IPS-15b (cell line): ENCODE data around the gene PRKCA.

ENCODE experiments used
- H3K27me3 ChIP-seq: one replicate; pipeline ENCODE4 v1.6.1; 2013; ENCODE audit warnings: low read length; ENCODE audit not compliant: control insufficient read depth, insufficient read depth
- H3K36me3 ChIP-seq: one replicate; pipeline ENCODE4 v1.6.1; 2013; ENCODE audit warnings: low read length; ENCODE audit not compliant: control insufficient read depth, insufficient read depth
- H3K4me1 ChIP-seq: one replicate; pipeline ENCODE4 v1.6.1; 2013; ENCODE audit warnings: mild to moderate bottlenecking, low read length; ENCODE audit not compliant: control insufficient read depth, insufficient read depth
- H3K4me3 ChIP-seq: one replicate; pipeline ENCODE4 v1.5.1; 2013; ENCODE audit warnings: low read depth, low read length
- H3K9ac ChIP-seq: one replicate; pipeline ENCODE4 v1.6.1; 2013; ENCODE audit warnings: low read depth, mild to moderate bottlenecking, low read length
- H3K9me3 ChIP-seq: one replicate; pipeline ENCODE4 v1.6.1; 2013; ENCODE audit warnings: mild to moderate bottlenecking, low read length; ENCODE audit not compliant: control insufficient read depth, insufficient read depth

PRKCA gene

GRCh38 chr17:66574123-66574522, 271.7 kb downstream of the PRKCA start:
- Histone ChIP-seq H3K27me3 (no peaks in the 10 kb centered on the region), H3K36me3 (no peaks in the 10 kb centered on the region), H3K4me1 (no peaks in the 10 kb centered on the region), H3K9ac (no peak overlapping the region), H3K9me3 (no peaks in the 10 kb centered on the region), H3K4me3 (no peak overlapping the region)

- H3K4me3 ChIP-seq, result no peak overlapping the region
- H3K27me3 ChIP-seq, result no peaks in the 10 kb centered on the region
- H3K4me1 ChIP-seq, result peaks cover 3% of the 10 kb centered on the region
- H3K9ac ChIP-seq, result no peak overlapping the region
- H3K36me3 ChIP-seq, result no peaks in the 10 kb centered on the region
- no peaks in the 10 kb centered on the region for H3K9me3 ChIP-seq
These were observed 274.1 kb downstream of the PRKCA start for GRCh38 chr17:66576473-66576872.

- Histone ChIP-seq H3K36me3 (no peaks in the 10 kb centered on the region), H3K9me3 (no peaks in the 10 kb centered on the region)
These were observed 274.6 kb downstream of the PRKCA start for GRCh38 chr17:66577041-66577440.

GRCh38 chr17:66578781-66579489, 276.5 kb downstream of the PRKCA start:
- Histone ChIP-seq H3K4me3 (no peak overlapping the region), H3K4me1 (peaks cover 3% of the 10 kb centered on the region), H3K27me3 (no peaks in the 10 kb centered on the region), H3K9me3 (no peaks in the 10 kb centered on the region), H3K9ac (no peak overlapping the region), H3K36me3 (no peaks in the 10 kb centered on the region)

More at GRCh38 chr17:66577041-66577440, 274.6 kb downstream of the PRKCA start:
- Histone ChIP-seq H3K9ac (no peak overlapping the region), H3K4me3 (no peak overlapping the region), H3K4me1 (peaks cover 3% of the 10 kb centered on the region), H3K27me3 (no peaks in the 10 kb centered on the region)

GRCh38 chr17:66579556-66579955, 277.1 kb downstream of the PRKCA start:
- Histone ChIP-seq H3K9ac (no peak overlapping the region), H3K4me3 (no peak overlapping the region), H3K9me3 (no peaks in the 10 kb centered on the region), H3K36me3 (no peaks in the 10 kb centered on the region), H3K4me1 (peaks cover 3% of the 10 kb centered on the region), H3K27me3 (no peaks in the 10 kb centered on the region)

GRCh38 chr17:66580184-66580955, 278.0 kb downstream of the PRKCA start:
- Histone ChIP-seq H3K27me3 (no peaks in the 10 kb centered on the region), H3K36me3 (no peaks in the 10 kb centered on the region), H3K9me3 (no peaks in the 10 kb centered on the region), H3K4me1 (peaks cover 3% of the 10 kb centered on the region), H3K4me3 (no peak overlapping the region), H3K9ac (no peak overlapping the region)

GRCh38 chr17:66580956-66581391, 278.6 kb downstream of the PRKCA start:
- no peaks in the 10 kb centered on the region for H3K27me3 ChIP-seq
- no peaks in the 10 kb centered on the region for H3K36me3 ChIP-seq
- H3K4me3 ChIP-seq, result no peak overlapping the region
- peaks cover 3% of the 10 kb centered on the region for H3K4me1 ChIP-seq
- H3K9ac ChIP-seq, result no peak overlapping the region
- no peaks in the 10 kb centered on the region for H3K9me3 ChIP-seq

GRCh38 chr17:66582373-66583111, 280.1 kb downstream of the PRKCA start:
- Histone ChIP-seq H3K36me3 (no peaks in the 10 kb centered on the region), H3K4me1 (peaks cover 3% of the 10 kb centered on the region), H3K9me3 (no peaks in the 10 kb centered on the region), H3K4me3 (no peak overlapping the region), H3K27me3 (no peaks in the 10 kb centered on the region), H3K9ac (no peak overlapping the region)

- H3K4me3 ChIP-seq, result no peak overlapping the region
- H3K9me3 ChIP-seq, result no peaks in the 10 kb centered on the region
- no peaks in the 10 kb centered on the region for H3K36me3 ChIP-seq
- H3K4me1 ChIP-seq, result peaks cover 3% of the 10 kb centered on the region
- no peak overlapping the region for H3K9ac ChIP-seq
- no peaks in the 10 kb centered on the region for H3K27me3 ChIP-seq
These were observed 280.8 kb downstream of the PRKCA start for GRCh38 chr17:66583112-66583748.

- Histone ChIP-seq H3K27me3 (no peaks in the 10 kb centered on the region), H3K9ac (no peak overlapping the region), H3K4me3 (no peak overlapping the region), H3K9me3 (no peaks in the 10 kb centered on the region), H3K4me1 (peaks cover 3% of the 10 kb centered on the region), H3K36me3 (no peaks in the 10 kb centered on the region)
These were observed 282.5 kb downstream of the PRKCA start for GRCh38 chr17:66584927-66585326.

GRCh38 chr17:66585472-66585871, 283.1 kb downstream of the PRKCA start:
- no peak overlapping the region for H3K9ac ChIP-seq
- H3K36me3 ChIP-seq, result no peaks in the 10 kb centered on the region
- no peak overlapping the region for H3K4me3 ChIP-seq
- H3K27me3 ChIP-seq, result no peaks in the 10 kb centered on the region
- H3K4me1 ChIP-seq, result peaks cover under 1% of the 10 kb centered on the region
- H3K9me3 ChIP-seq, result no peaks in the 10 kb centered on the region
